Neural cell (in vitro differentiated cells): Measurements from ENCODE around the gene NACC2. TPM values are rescaled to one million over a fixed set of nuclear protein-coding genes. Genes with fewer than 3 reads are reported as not detected.
"Not testable (repeated sequence)": the region's sequence is repeated elsewhere in the genome, so short reads cannot be mapped to it uniquely, and the experiment has no call there.

Experiments used
- H2AFZ ChIP-seq: fragments of 200-600, 300-800 bp; sonication (generic), shearing (Covaris generic); 2 replicates; pipeline ENCODE4 v1.6.0; 2014; ENCODE audit warnings: low read depth, mild to moderate bottlenecking, antibody characterized with exemption, low read length, moderate library complexity
- H3F3A ChIP-seq: fragments of 200-600 bp; shearing (Covaris generic); 2 replicates; pipeline ENCODE4 v1.6.1; 2016; ENCODE audit warnings: mild to moderate bottlenecking, moderate library complexity, mixed read lengths, antibody characterized with exemption, low read length; ENCODE audit not compliant: insufficient read depth, poor library complexity, severe bottlenecking
- H3K27ac ChIP-seq: fragments of 200-600, 300-800 bp; sonication (generic), shearing (Covaris generic); 2 replicates; pipeline ENCODE4 v1.5.1; 2014; ENCODE audit warnings: mild to moderate bottlenecking, low read length, moderate library complexity
- H3K27me3 ChIP-seq: fragments of 300-800, 200-600 bp; sonication (generic), shearing (Covaris generic); 2 replicates; pipeline ENCODE4 v1.6.0; 2014; ENCODE audit warnings: mild to moderate bottlenecking, low read depth, low read length, moderate library complexity; ENCODE audit not compliant: insufficient read depth
- H3K36me3 ChIP-seq: fragments of 300-800, 200-600 bp; sonication (generic), shearing (Covaris generic); 2 replicates; pipeline ENCODE4 v1.5.1; 2014; ENCODE audit warnings: mild to moderate bottlenecking, antibody characterized with exemption, low read length, moderate library complexity; ENCODE audit not compliant: insufficient read depth
- H3K4me2 ChIP-seq: fragments of 300-800, 200-600 bp; sonication (generic), shearing (Covaris generic); 2 replicates; pipeline ENCODE4 v1.6.0; 2014; ENCODE audit warnings: mild to moderate bottlenecking, low read length
- H3K4me3 ChIP-seq: fragments of 300-800, 200-600 bp; sonication (generic), shearing (Covaris generic); 2 replicates; pipeline ENCODE4 v1.5.1; 2014; ENCODE audit warnings: mild to moderate bottlenecking, low read length, moderate library complexity
- H3K79me2 ChIP-seq: fragments of 200-600 bp; shearing (Covaris generic); replicated peaks from 2 replicates; pipeline ENCODE4 v1.6.0; 2014; ENCODE audit warnings: mild to moderate bottlenecking, low read length, moderate library complexity; ENCODE audit not compliant: insufficient read depth
- H3K9ac ChIP-seq: fragments of 300-800, 200-600 bp; sonication (generic), shearing (Covaris generic); 2 replicates; pipeline ENCODE4 v1.6.1; 2016; ENCODE audit warnings: mild to moderate bottlenecking, low read length, mixed read lengths
- H3K9me2 ChIP-seq: fragments of 200-600 bp; shearing (Covaris generic); 2 replicates; pipeline ENCODE4 v1.6.1; 2016; ENCODE audit warnings: mild to moderate bottlenecking, low read length, mixed read lengths; ENCODE audit not compliant: insufficient read depth
- H3K9me3 ChIP-seq: fragments of 200-600, 300-800 bp; sonication (generic), shearing (Covaris generic); 2 replicates; pipeline ENCODE4 v1.6.1; 2016; ENCODE audit warnings: mild to moderate bottlenecking, mixed run types, low read length, moderate library complexity, mixed read lengths
- H4K20me1 ChIP-seq: fragments of 200-600 bp; shearing (Covaris generic); 2 replicates; pipeline ENCODE4 v1.6.1; 2016; ENCODE audit warnings: mild to moderate bottlenecking, mixed run types; ENCODE audit not compliant: insufficient read depth
- EP300 ChIP-seq: fragments of 450-650 bp; conservative IDR thresholded peaks from 2 replicates; pipeline ENCODE4 v1.6.1; 2014; ENCODE audit warnings: antibody characterized with exemption, mild to moderate bottlenecking, moderate library complexity; ENCODE audit not compliant: poor library complexity, severe bottlenecking
- EZH2 ChIP-seq: fragments of 200-600, 300-800 bp; shearing (Covaris generic), sonication (generic); IDR thresholded peaks from 2 replicates; pipeline ENCODE4 v1.6.1; 2014; ENCODE audit warnings: antibody characterized with exemption, low read length, borderline replicate concordance, mild to moderate bottlenecking; ENCODE audit not compliant: insufficient read depth, poor library complexity, severe bottlenecking
- MXI1 ChIP-seq: fragments of 450-650 bp; conservative IDR thresholded peaks from 2 replicates; pipeline ENCODE4 v1.6.1; 2014; ENCODE audit warnings: antibody characterized with exemption, mild to moderate bottlenecking; ENCODE audit not compliant: poor library complexity, severe bottlenecking
- POLR2AphosphoS5 ChIP-seq: IDR thresholded peaks from 2 replicates; pipeline ENCODE4 v1.6.1; 2012
- RAD21 ChIP-seq: fragments of 450-650 bp; conservative IDR thresholded peaks from 2 replicates; pipeline ENCODE4 v1.6.1; 2014; ENCODE audit warnings: antibody characterized with exemption, mild to moderate bottlenecking, moderate library complexity
- SMC3 ChIP-seq: fragments of 450-650 bp; conservative IDR thresholded peaks from 2 replicates; pipeline ENCODE4 v1.6.1; 2014; ENCODE audit warnings: antibody characterized with exemption, mild to moderate bottlenecking, moderate library complexity; ENCODE audit not compliant: poor library complexity
- TAF1 ChIP-seq: IDR thresholded peaks from 2 replicates; pipeline ENCODE4 v1.6.1; 2012; ENCODE audit warnings: low read depth
- polyA plus RNA-seq: library from polyadenylated mRNA; depleted of rRNA; stranded (reverse); fragments of >200 nt; gene quantifications from 2 replicates; pipeline ENCODE4 v1.2.3, GENCODE V29; 2014
- TF ChIP-seq, protein P1 (sequence below): IDR thresholded peaks from 2 replicates; pipeline ENCODE4 v1.6.1; 2012; ENCODE audit warnings: borderline replicate concordance
- TF ChIP-seq, protein P2 (sequence below): fragments of 450-650 bp; IDR thresholded peaks from 2 replicates; pipeline ENCODE4 v1.5.1; 2014; ENCODE audit warnings: antibody characterized with exemption, mild to moderate bottlenecking, moderate library complexity; ENCODE audit not compliant: poor library complexity, severe bottlenecking

The NACC2 gene
- polyA plus RNA-seq, 1 donor from 2014 or later: 1.7 TPM

DNA sequence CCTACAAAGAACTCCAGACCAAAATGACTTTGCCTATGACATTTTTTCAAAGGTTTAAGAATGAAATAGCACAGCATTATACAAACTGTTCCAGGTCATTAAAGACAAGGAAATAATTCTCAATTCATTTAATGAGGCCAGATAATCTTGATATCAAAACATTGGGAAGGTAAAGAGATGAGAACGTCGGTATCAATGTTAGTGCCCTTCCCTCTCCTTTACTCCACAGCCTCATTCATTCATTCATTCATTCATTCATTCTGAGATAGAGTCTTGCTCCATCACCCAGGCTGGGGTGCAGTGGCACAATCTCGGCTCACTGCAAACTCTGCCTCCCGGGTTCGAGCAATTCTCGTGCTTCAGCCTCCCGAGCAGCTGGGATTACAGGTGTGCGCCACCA lies 64.0 kb downstream of the NACC2 start (continued):
- TF ChIP-seq EZH2: no peak

DNA sequence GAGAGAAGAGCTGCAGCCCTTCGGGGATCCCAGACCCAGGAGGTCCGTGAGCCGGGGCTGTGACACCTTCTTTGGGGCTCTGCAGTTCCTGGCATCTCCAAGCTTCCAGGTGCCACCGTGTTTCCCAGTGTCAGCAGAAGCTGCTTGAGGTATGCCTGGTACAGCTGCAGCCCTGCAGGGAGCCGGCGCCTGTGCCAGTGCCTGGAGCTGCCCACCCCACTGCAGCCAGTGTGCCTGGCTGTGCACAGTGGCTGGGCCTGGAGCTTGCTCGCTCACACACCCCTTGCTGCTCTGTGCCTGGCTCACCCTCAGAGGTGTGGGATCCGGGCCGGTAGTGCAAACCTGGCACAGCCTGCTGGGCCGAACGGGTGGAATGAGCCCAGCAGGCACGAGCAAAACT lies 65.5 kb downstream of the NACC2 start:
- Histone ChIP-seq H3K4me3 (no peak overlapping the region), H4K20me1 (no peaks in the 10 kb centered on the region), H3F3A (no peaks in the 10 kb centered on the region), H3K27ac (no peak overlapping the region), H3K9ac (no peak overlapping the region), H3K27me3 (no peaks in the 10 kb centered on the region), H3K36me3 (no peaks in the 10 kb centered on the region), H3K9me2 (no peaks in the 10 kb centered on the region), H3K79me2 (no peaks in the 10 kb centered on the region), H2AFZ (no peak overlapping the region), H3K4me2 (no peak overlapping the region), H3K9me3 (no peaks in the 10 kb centered on the region)
- TF ChIP-seq, protein P1, sequence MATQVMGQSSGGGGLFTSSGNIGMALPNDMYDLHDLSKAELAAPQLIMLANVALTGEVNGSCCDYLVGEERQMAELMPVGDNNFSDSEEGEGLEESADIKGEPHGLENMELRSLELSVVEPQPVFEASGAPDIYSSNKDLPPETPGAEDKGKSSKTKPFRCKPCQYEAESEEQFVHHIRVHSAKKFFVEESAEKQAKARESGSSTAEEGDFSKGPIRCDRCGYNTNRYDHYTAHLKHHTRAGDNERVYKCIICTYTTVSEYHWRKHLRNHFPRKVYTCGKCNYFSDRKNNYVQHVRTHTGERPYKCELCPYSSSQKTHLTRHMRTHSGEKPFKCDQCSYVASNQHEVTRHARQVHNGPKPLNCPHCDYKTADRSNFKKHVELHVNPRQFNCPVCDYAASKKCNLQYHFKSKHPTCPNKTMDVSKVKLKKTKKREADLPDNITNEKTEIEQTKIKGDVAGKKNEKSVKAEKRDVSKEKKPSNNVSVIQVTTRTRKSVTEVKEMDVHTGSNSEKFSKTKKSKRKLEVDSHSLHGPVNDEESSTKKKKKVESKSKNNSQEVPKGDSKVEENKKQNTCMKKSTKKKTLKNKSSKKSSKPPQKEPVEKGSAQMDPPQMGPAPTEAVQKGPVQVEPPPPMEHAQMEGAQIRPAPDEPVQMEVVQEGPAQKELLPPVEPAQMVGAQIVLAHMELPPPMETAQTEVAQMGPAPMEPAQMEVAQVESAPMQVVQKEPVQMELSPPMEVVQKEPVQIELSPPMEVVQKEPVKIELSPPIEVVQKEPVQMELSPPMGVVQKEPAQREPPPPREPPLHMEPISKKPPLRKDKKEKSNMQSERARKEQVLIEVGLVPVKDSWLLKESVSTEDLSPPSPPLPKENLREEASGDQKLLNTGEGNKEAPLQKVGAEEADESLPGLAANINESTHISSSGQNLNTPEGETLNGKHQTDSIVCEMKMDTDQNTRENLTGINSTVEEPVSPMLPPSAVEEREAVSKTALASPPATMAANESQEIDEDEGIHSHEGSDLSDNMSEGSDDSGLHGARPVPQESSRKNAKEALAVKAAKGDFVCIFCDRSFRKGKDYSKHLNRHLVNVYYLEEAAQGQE: no peak
- TF ChIP-seq EP300 (no peak), TAF1 (no peak), SMC3 (no peak), MXI1 (no peak), EZH2 (no peak), POLR2AphosphoS5 (no peak), RAD21 (no peak)
- TF ChIP-seq, protein P2, sequence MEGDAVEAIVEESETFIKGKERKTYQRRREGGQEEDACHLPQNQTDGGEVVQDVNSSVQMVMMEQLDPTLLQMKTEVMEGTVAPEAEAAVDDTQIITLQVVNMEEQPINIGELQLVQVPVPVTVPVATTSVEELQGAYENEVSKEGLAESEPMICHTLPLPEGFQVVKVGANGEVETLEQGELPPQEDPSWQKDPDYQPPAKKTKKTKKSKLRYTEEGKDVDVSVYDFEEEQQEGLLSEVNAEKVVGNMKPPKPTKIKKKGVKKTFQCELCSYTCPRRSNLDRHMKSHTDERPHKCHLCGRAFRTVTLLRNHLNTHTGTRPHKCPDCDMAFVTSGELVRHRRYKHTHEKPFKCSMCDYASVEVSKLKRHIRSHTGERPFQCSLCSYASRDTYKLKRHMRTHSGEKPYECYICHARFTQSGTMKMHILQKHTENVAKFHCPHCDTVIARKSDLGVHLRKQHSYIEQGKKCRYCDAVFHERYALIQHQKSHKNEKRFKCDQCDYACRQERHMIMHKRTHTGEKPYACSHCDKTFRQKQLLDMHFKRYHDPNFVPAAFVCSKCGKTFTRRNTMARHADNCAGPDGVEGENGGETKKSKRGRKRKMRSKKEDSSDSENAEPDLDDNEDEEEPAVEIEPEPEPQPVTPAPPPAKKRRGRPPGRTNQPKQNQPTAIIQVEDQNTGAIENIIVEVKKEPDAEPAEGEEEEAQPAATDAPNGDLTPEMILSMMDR: no peak

DNA sequence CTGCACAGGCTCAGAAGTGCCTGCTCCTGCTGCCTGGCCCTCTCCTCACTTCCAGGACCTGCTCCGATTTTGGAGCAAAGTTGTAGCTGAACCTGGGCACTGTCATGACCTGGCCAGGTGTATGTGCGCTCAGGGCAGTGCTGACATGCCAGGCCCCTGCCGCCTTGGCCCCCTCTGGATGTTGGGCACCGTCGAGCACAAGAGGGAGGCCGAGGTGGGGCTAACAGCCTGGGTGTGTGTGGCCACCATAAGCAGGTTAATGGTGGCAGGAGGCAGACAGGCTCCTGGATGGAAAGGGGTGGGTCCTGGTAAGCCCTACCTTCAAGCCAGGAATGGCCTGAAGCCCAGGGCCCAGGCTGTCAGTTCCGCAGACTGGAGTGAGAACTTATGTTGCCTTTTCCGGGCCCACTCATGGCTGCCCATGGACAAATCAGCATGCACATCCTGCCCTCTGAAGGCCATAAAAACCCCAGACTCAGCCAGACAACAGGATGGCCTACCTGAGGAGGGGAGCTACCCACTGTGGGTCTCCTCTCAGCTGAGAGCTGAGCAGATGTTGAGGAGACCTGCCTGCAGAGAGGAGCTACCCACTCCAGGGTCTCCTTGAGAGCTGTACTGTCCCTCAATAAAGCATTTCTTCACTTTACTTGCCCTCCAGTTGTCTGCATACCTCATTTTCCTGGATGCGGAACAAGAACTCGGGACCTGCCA lies 66.2 kb downstream of the NACC2 start:
- Histone ChIP-seq H3K4me3 (no peak overlapping the region), H3K36me3 (no peaks in the 10 kb centered on the region), H3K9ac (no peak overlapping the region), H3F3A (no peaks in the 10 kb centered on the region), H3K9me3 (no peaks in the 10 kb centered on the region), H3K27me3 (no peaks in the 10 kb centered on the region), H3K79me2 (no peaks in the 10 kb centered on the region), H3K27ac (no peak overlapping the region), H3K4me2 (no peak overlapping the region), H4K20me1 (no peaks in the 10 kb centered on the region), H2AFZ (no peak overlapping the region), H3K9me2 (no peaks in the 10 kb centered on the region)
- TF ChIP-seq POLR2AphosphoS5 (no peak), SMC3 (no peak), RAD21 (no peak), TAF1 (no peak), MXI1 (no peak), EP300 (no peak), EZH2 (no peak)
- TF ChIP-seq, protein P1: no peak
- TF ChIP-seq, protein P2: no peak

DNA sequence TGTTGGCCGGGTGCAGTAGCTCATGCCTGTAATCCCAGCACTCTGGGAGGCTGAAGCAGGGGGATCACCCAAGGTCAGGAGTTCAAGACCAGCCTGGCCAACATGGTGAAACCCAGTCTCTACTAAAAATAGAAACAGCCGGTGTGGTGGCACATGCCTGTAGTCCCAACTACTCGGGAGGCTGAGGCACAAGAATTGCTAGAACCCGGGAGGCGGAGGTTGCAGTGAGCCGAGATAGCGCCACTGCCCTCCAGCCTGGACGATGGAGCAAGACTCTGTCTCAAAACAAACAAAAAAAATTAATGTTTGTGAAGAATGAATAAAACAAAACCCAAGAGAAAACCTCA lies 68.2 kb downstream of the NACC2 start:
- not testable (repeated sequence) for H3K4me3 ChIP-seq, H3K79me2 ChIP-seq, H3K27me3 ChIP-seq, H3K4me2 ChIP-seq, H3K36me3 ChIP-seq, H3K9ac ChIP-seq, H3K9me2 ChIP-seq, H3F3A ChIP-seq, H4K20me1 ChIP-seq, H2AFZ ChIP-seq, H3K27ac ChIP-seq, H3K9me3 ChIP-seq
